AG04449 (cell line): Measurements from ENCODE around the gene PDGFD.

Source experiments
- CTCF ChIA-PET: fragments of 350-600 bp; formaldehyde crosslinking; extraction: SDS; loops from one replicate; lab custom pipeline; 2021; ENCODE audit warnings: antibody characterized with exemption; lab: Yijun Ruan, JAX
- POLR2A ChIA-PET: fragments of 400-600, 350-600 bp; formaldehyde crosslinking; extraction: SDS; loops from one replicate; lab custom pipeline; 2020; ENCODE audit warnings: antibody characterized with exemption, inconsistent platforms; lab: Yijun Ruan, JAX
- DNase-seq: peaks from one replicate; pipeline ENCODE4 v3.0.0-alpha.2; 2010; ENCODE audit warnings: low read depth, low spot score
- H3K4me3 ChIP-seq: 2 replicates; pipeline ENCODE4 v1.5.1; 2011; ENCODE audit warnings: low read depth, mild to moderate bottlenecking, control low read depth, low read length
- TF ChIP-seq, protein P1 (sequence below): IDR thresholded peaks from one replicate; pipeline ENCODE4 v1.5.1; 2011; ENCODE audit warnings: mild to moderate bottlenecking, moderate library complexity, low read length, control low read depth, inconsistent platforms; ENCODE audit not compliant: insufficient read depth; ENCODE audit errors: missing control alignments

PDGFD gene

DNA sequence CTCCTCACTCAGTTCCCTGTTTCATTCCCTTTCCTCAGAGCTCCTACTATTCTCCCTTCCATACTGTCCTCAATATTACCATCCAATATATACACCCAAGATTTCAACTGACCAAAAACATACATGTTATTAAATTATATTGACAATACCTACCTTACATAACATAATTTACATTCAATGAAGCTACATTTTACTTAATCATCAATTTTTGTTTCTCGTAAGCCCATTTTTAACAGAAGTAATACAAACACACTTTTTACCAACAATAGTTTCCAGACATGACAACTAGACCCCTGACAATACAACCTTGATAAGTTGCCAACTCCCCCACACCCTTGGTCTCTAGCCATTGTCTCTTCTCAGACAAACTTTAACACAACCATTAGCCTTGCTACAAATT, 273.3 kb downstream of the PDGFD start:
- no peak for DNase-seq
- TF ChIP-seq, protein P1, sequence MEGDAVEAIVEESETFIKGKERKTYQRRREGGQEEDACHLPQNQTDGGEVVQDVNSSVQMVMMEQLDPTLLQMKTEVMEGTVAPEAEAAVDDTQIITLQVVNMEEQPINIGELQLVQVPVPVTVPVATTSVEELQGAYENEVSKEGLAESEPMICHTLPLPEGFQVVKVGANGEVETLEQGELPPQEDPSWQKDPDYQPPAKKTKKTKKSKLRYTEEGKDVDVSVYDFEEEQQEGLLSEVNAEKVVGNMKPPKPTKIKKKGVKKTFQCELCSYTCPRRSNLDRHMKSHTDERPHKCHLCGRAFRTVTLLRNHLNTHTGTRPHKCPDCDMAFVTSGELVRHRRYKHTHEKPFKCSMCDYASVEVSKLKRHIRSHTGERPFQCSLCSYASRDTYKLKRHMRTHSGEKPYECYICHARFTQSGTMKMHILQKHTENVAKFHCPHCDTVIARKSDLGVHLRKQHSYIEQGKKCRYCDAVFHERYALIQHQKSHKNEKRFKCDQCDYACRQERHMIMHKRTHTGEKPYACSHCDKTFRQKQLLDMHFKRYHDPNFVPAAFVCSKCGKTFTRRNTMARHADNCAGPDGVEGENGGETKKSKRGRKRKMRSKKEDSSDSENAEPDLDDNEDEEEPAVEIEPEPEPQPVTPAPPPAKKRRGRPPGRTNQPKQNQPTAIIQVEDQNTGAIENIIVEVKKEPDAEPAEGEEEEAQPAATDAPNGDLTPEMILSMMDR, result no peak
- H3K4me3 ChIP-seq, result no peak overlapping the region
- ChIA-PET CTCF (interaction anchor here (1.5 kb wide), 1 partner anchor 17 kb away, joined by 4 read pairs; no protein-coding TSS in a partner anchor), POLR2A (no interaction called here)

DNA sequence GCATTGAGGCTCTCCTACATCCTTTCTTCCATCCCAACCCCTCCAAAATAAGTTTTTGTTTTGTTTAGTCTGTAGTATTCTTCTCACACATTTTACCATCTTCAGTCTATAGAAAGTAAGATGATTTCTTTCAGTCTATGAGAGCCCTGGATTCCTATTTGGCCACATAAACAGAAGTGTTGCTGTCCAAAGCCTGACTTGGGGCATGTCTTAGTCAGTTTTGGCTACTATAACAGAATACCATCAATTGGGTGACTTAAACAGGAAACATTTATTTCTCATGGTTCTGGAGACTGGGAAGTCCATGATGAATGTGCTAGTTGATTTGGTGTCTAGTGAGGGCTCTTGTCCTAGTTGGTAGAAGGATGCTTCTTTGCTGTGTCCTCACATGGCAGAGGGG, 274.3 kb downstream of the PDGFD start:
- CTCF ChIA-PET, result no interaction called here

DNA sequence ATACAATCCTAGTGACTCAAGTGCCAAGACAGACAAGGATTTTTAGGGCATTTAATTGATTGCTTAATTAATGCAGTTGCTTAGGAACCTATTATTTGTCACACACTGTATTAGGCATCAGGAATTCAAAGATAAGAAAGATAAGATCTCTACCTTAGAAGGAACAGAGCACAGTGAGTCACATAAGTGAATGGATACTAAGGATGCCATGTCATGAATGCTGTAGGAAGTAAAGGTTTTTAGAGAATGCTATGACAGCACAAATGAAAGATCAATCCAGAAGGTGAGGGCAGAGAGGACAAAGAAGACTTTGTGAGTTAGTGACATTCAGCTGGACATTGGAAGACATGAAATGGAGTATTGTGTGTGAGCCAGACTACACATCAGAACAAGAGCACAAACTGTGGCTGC, 275.4 kb downstream of the PDGFD start:
- ChIA-PET CTCF (no interaction called here), POLR2A (no interaction called here)
- DNase-seq, result no peak
- TF ChIP-seq, protein P1, result no peak
- H3K4me3 ChIP-seq, result no peak overlapping the region

More for the DNA sequence above, 274.3 kb downstream of the PDGFD start:
- TF ChIP-seq, protein P1, result no peak
- no peak for DNase-seq
- no peak overlapping the region for H3K4me3 ChIP-seq
- POLR2A ChIA-PET, result no interaction called here

DNA sequence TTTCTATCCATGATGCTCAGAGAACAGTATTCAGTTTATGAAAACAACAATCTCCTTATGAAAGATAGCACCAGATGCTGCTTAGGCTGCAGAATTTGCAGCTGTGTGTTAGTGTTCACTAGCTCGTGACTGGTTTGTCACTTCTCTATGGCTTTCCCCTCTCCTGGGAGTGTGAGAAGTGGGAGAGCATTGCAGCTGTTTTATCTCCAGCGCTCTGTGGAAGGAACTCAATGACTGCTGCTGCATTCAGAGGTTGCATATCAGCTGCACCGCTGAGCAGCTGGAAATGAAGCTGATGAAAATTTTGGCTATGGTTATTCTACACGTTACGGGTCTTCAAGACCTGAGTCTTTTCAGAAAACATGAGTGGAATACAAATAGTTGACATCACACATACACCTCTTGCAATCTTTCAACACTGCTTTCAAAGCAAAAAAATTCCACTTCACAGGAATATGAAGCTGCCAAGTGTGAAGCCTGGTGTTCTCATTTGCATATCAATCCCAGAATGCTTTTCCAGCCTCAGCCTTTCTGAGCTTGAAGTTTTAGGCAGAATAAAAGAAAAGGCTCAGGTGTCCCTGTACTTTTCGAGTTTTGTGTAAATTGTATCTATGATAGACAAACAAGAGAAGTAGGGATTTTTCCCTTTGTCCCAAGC, 276.8 kb downstream of the PDGFD start:
- no peak overlapping the region for H3K4me3 ChIP-seq
- ChIA-PET POLR2A (no interaction called here), CTCF (no interaction called here)
- DNase-seq, result no peak
- TF ChIP-seq, protein P1, result no peak

DNA sequence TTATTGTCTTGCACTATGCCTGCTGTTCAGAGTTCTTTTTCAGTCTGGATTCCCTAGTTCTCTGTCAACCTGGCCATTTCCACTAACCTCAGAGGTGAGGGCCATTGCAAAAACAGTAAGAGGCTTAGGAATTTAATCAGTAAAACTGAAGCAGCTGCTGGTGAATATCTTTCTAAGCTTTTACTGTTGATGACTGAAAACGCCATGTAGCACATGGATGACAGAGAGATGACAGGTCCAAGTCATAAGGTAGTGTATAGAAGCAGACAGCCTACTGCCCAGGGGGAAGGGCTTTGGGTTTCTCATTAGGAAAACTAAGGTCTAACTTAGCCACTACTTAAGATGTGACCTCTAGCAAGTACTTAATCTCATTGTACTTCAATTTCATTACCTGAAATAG, 280.1 kb downstream of the PDGFD start:
- DNase-seq, result no peak
- POLR2A ChIA-PET, result no interaction called here
- CTCF ChIA-PET, result interaction anchor here (0.9 kb wide), 1 partner anchor 201 kb away, joined by 4 read pairs; no protein-coding TSS in a partner anchor
- no peak overlapping the region for H3K4me3 ChIP-seq
- TF ChIP-seq, protein P1, result no peak

DNA sequence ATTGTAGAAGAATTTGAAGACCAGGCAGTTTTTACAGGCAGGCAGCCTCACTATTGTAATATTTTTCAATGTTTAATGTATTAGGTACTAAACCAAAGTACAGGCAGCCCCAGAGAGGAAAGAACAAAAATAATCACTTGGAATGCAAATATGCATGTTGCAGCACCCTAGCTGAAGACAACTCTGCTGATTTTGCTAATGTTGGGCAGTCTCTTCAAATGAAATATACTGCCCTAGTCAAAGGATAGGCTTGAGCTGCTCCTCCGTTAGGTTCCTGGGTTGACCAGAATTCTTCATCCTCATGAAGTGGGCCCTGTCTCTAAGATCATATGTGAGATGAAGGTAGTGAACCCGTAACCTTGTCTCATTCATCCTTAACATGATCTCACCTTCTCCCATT, 280.7 kb downstream of the PDGFD start:
- H3K4me3 ChIP-seq, result no peak overlapping the region
- POLR2A ChIA-PET, result no interaction called here
- DNase-seq, result no peak
- TF ChIP-seq, protein P1, result no peak
- CTCF ChIA-PET, result no interaction called here
